GM13976 (cell line): ENCODE data around the gene LPIN3.

ENCODE experiments used
- DNase-seq: peaks from one replicate; pipeline ENCODE4 v3.0.0; 2012; ENCODE audit warnings: low spot score
- in situ Hi-C: fragments of 300-500 bp; cut with MboI; formaldehyde crosslinking; loops from one replicate; pipeline ENCODE4 v1.12.0; 2022; ENCODE audit warnings: low sequenced_read_pairs, mixed read lengths, inconsistent platforms; ENCODE audit not compliant: unreplicated experiment
- TF ChIP-seq, protein P1 (sequence below): IDR thresholded peaks from 2 replicates; pipeline ENCODE4 v1.5.1; 2012; ENCODE audit warnings: borderline replicate concordance, mild to moderate bottlenecking; ENCODE audit not compliant: insufficient read depth; ENCODE audit errors: extremely low read depth, missing control alignments, control extremely low read depth

Gene LPIN3

DNA sequence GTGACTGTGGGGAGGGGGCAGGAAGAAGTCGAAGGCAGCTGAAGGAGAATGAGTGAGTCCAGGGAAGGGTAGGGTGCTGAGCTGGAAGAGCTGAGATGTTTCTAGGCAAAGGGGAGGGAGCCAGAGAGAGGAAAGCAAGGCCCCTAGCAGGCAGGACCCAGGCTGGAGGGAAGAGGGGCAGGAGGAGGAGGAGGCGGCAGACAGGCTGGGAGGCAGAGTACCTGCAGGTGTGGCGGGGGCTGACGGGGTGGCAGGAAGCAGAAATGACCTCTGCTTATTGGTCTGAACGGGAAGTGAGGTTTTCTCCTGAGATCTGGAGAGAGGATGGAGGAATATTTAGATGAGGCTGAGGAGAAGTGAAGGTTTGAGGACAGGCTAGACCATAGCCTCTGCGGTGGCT is 36.7 kb downstream of the LPIN3 start:
- TF ChIP-seq, protein P1, sequence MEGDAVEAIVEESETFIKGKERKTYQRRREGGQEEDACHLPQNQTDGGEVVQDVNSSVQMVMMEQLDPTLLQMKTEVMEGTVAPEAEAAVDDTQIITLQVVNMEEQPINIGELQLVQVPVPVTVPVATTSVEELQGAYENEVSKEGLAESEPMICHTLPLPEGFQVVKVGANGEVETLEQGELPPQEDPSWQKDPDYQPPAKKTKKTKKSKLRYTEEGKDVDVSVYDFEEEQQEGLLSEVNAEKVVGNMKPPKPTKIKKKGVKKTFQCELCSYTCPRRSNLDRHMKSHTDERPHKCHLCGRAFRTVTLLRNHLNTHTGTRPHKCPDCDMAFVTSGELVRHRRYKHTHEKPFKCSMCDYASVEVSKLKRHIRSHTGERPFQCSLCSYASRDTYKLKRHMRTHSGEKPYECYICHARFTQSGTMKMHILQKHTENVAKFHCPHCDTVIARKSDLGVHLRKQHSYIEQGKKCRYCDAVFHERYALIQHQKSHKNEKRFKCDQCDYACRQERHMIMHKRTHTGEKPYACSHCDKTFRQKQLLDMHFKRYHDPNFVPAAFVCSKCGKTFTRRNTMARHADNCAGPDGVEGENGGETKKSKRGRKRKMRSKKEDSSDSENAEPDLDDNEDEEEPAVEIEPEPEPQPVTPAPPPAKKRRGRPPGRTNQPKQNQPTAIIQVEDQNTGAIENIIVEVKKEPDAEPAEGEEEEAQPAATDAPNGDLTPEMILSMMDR = no peak
- in situ Hi-C loops = no loop called here
- no peak for DNase-seq

DNA sequence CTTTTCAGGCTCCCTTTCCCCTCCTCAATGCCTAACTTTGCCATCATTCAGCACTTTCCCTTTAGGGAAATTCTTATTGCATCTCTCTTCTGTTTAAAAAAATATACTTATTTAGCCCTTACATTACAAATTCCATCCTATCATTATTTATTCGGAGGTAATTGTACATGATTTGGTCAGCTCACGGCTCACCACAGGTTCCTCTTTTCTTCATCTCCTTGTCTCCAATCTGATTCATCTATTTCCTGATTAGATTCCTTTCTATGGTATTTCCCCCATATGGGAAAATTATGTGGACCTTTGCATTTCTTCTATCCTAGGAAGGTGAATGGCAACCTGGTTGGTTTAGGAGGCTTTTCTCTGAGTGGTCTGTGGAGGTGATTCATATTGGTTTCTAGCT is 38.9 kb downstream of the LPIN3 start:
- no peak for DNase-seq
- TF ChIP-seq, protein P1 = no peak
- in situ Hi-C loops = no loop called here

DNA sequence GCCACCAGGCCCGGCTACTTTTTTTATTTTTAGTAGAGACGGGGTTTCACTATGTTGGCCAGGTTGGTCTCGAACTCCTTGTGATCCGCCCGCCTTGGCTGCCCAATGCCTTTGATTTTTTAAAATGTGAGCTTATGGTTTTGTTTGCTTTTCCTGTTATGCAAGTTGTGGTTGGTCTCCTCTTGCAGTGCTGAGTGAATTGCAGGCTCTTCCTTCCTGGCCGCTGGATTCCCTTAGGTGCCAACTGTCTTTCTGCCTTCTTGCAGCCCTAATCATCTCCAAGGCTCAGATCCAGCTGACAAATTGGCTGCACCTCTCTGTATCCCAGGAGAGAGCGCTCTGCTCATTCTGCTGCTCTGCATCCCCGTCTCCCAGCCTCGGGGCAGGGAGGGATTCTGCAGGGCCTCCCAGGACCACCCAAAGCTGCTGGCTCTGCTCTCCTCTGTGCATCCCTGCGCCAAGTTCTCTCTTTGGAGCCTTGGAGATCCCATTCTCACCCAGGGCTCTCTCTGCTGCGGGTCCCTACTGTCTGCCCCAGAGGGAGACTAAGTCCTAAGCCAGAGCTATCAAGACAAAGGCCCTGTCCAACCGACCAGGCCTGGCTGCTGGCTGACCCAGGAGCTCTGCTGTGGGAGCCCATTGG is 40.1 kb downstream of the LPIN3 start:
- no peak for DNase-seq
- TF ChIP-seq, protein P1 = no peak
- in situ Hi-C loops = no loop called here

DNA sequence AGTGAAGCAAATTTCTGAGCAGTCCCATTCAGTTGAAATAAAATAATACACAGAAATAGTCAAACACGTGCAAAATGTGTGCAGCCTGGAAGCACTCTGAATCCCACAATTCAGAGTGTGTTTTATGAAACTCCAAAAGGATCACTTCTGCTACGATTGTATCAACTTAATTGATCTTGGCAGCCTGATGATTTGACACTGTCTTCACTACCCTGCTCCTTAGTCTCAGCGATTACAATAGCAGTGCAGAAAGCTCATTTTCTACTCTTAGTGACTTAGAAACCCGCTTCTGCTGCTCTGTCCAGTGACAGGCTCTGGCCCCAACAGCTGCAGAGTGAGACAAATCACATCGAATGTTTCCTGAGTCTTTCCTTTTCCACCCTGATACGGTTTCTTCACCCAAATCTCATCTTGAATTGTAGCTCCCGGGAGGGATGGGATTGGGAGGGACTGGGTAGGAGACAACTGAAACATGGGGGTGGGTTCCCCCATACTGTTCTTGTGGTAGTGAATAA is 42.2 kb downstream of the LPIN3 start:
- TF ChIP-seq, protein P1 = no peak
- DNase-seq = no peak
- in situ Hi-C loops = no loop called here

DNA sequence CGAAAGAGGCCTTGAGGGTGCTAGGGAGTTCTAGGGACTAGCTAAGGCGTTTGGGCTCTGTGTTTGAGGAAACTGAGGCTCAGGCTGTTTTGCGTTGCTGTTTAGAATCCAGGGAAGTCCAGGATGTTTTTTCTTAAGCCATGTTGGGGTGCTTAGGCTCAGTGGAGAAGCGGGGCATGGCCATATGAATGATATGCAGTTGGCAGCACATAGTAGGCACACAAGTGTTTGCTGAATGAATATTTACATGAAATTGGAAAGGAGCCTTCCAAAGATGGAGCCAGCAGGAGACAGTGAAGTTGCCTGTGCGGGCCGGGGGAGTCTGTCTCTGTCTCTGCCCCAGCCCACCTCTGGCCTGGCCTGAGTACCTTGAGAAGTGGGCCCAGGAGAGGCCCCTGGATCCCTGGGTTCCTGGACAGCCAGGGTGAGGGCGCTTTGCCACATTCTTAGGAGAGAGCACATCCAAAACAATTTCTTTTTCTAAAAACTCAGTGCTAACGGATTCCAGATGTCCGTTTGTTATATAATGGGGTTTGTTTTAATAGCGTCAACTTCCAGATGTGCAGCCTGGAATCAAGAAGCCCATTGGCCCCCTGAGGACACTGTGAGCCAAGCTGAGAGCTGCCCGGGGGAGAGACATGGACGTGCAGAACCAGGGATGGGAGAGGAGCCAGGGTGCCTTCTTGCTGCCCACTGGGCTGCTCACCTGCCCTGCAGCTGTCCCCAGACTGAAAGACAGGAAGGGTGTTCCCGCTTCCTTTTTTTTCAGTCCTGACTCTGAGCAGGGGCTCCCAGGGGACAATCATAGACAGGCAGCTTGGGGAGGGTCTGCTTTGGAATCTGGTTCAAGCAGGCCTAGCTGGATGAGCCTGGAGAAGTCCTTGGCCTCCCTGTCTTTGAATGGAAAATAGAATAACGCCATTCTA is 46.1 kb downstream of the LPIN3 start:
- TF ChIP-seq, protein P1 = no peak
- in situ Hi-C loops = no loop called here
- DNase-seq = no peak

DNA sequence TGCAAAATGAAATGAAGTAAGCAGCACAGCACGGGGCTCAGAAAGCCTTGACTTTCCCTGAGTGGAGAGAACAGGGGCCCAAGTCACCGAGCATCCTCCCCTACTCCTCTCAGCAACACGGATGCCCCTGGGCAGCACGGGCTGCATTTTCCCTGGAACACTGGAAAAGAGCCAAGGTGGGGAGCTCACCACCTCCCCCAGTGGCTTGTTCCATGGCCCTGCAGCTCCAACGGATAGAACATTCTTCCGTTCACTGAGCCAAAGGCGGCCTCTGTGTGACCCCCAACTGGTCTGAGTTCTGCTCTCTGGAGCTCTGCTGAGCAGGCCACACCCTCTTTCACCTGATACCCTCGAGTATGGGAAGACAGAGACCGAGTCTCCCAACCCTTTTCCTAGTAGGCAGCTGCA is 46.8 kb downstream of the LPIN3 start:
- DNase-seq = no peak
- in situ Hi-C loops = no loop called here
- TF ChIP-seq, protein P1 = no peak
